ENCODE measurements around the gene SCD. TPM values are rescaled to one million over a fixed set of nuclear protein-coding genes. Genes with fewer than 3 reads are reported as not detected.

Gene SCD
- total RNA-seq, 1 donor from 2014 or later: 298 TPM

DNA sequence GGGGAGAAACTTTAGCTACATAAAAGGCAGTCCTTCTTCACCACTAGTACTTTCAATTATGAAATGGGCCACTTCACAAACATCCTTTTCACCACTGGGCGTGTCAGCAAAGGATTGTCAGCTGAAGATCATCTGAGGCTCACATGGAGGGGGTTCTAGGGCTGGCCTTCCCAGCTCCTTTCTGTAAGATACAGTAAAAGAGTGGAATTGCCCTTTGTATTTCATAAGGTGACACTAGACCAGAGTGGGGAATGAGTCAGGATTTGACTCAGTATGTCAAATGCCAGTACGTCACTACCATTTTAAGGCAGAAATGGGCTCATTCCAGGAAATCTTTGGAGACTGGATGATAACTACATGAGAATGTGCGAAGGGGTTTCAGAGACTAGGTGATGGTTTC is 39.3 kb upstream of the SCD start:
- TF ChIP-seq, protein P1, sequence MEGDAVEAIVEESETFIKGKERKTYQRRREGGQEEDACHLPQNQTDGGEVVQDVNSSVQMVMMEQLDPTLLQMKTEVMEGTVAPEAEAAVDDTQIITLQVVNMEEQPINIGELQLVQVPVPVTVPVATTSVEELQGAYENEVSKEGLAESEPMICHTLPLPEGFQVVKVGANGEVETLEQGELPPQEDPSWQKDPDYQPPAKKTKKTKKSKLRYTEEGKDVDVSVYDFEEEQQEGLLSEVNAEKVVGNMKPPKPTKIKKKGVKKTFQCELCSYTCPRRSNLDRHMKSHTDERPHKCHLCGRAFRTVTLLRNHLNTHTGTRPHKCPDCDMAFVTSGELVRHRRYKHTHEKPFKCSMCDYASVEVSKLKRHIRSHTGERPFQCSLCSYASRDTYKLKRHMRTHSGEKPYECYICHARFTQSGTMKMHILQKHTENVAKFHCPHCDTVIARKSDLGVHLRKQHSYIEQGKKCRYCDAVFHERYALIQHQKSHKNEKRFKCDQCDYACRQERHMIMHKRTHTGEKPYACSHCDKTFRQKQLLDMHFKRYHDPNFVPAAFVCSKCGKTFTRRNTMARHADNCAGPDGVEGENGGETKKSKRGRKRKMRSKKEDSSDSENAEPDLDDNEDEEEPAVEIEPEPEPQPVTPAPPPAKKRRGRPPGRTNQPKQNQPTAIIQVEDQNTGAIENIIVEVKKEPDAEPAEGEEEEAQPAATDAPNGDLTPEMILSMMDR (IDR thresholded peaks at IDR 0.05; ENCODE audit: insufficient read depth, low read length, severe bottlenecking): no peak
- no peak for FAIRE-seq
- Histone ChIP-seq H3K4me3 (ENCODE audit: low read depth, low read length) (no peak overlapping the region), H3K36me3 (ENCODE audit: control insufficient read depth, insufficient read depth, low read length) (no peaks in the 10 kb centered on the region), H3K27me3 (ENCODE audit: control insufficient read depth, insufficient read depth, low read length) (peaks cover 1% of the 10 kb centered on the region)
- peak; percentile 51 for DNase-seq (ENCODE audit: low read depth)

DNA sequence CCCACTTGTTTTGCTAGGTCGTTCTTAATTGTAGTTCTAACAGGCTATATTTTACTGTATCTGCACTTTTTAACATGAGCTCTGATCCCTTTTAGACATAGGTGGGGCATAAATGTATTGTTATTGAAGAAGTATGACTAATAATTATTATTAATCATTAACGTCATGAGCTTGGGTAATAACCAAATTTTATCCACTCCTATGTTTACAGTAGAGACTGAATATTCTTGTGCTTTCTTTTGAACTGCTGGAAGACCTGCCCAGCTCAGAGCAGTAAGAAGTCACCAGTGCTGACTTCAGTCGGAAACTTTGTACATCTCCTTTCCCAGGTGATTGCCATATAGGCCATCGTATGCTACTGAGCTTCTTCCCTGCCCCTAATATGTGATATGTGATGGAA is 35.7 kb upstream of the SCD start:
- H3K36me3 ChIP-seq (ENCODE audit: control insufficient read depth, insufficient read depth, low read length): no peaks in the 10 kb centered on the region
- peaks cover 2% of the 10 kb centered on the region for H3K27me3 ChIP-seq (ENCODE audit: control insufficient read depth, insufficient read depth, low read length)
- TF ChIP-seq, protein P1 (IDR thresholded peaks at IDR 0.05; ENCODE audit: insufficient read depth, low read length, severe bottlenecking): no peak
- DNase-seq (ENCODE audit: low read depth): peak; percentile 71
- no peak for FAIRE-seq
- H3K4me3 ChIP-seq (ENCODE audit: low read depth, low read length): no peak overlapping the region

DNA sequence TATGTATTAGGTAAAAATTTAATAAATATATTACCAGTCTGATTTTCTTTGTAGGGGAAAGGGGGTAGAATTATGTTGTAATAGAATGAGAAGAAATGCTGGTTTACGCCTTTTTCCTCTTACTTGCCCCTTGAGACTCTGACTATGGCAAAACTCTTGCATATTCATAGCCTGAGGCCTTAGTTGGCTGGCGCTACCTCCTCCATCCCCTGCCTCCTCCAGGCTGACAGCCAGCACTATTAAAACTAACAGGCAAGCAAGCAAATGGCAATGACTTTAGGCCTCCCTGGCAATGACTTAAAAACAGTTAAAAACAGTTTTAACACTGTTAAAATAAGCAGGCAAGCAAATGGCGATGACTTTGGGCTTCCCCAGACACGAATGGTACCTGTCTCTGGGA is 31.4 kb upstream of the SCD start:
- FAIRE-seq: no peak
- DNase-seq (ENCODE audit: low read depth): no peak
- Histone ChIP-seq H3K36me3 (ENCODE audit: control insufficient read depth, insufficient read depth, low read length) (no peaks in the 10 kb centered on the region), H3K27me3 (ENCODE audit: control insufficient read depth, insufficient read depth, low read length) (peaks cover 2% of the 10 kb centered on the region), H3K4me3 (ENCODE audit: low read depth, low read length) (no peak overlapping the region)
- TF ChIP-seq, protein P1 (IDR thresholded peaks at IDR 0.05; ENCODE audit: insufficient read depth, low read length, severe bottlenecking): no peak

DNA sequence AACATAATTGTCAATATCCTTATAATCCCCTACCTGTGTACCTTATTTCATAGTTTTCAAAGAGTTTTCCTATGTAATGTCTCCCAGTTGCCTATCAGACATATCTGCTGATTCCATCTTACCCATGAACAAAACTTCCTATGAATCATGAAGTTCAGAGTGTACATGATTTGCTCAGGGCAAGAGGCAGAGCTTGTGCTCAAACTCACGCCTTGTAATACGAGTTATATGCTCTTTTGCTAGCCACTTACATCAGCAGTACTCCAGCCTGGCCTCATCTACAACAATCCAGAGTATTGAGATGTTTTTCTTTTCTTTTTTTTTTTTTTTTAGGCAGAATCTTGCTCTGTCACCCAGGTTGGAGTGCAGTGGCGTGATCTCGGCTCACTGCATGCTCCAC is 28.8 kb upstream of the SCD start:
- Histone ChIP-seq H3K36me3 (ENCODE audit: control insufficient read depth, insufficient read depth, low read length) (no peaks in the 10 kb centered on the region), H3K27me3 (ENCODE audit: control insufficient read depth, insufficient read depth, low read length) (peaks cover 2% of the 10 kb centered on the region), H3K4me3 (ENCODE audit: low read depth, low read length) (no peak overlapping the region)
- TF ChIP-seq, protein P1 (IDR thresholded peaks at IDR 0.05; ENCODE audit: insufficient read depth, low read length, severe bottlenecking): no peak
- DNase-seq (ENCODE audit: low read depth) (peak; percentile 39), FAIRE-seq (no peak)

- no peak for FAIRE-seq
- DNase-seq (ENCODE audit: low read depth): no peak
- Histone ChIP-seq H3K36me3 (ENCODE audit: control insufficient read depth, insufficient read depth, low read length) (no peaks in the 10 kb centered on the region), H3K27me3 (ENCODE audit: control insufficient read depth, insufficient read depth, low read length) (peaks cover 2% of the 10 kb centered on the region), H3K4me3 (ENCODE audit: low read depth, low read length) (no peak overlapping the region)
- TF ChIP-seq, protein P1 (IDR thresholded peaks at IDR 0.05; ENCODE audit: insufficient read depth, low read length, severe bottlenecking): no peak
Observed at GRCh38 chr10:100319707-100320402, 27.2 kb upstream of the SCD start.

GRCh38 chr10:100325158-100325557 is 21.9 kb upstream of the SCD start:
- no peak for FAIRE-seq
- TF ChIP-seq, protein P1 (IDR thresholded peaks at IDR 0.05; ENCODE audit: insufficient read depth, low read length, severe bottlenecking): no peak
- Histone ChIP-seq H3K27me3 (ENCODE audit: control insufficient read depth, insufficient read depth, low read length) (peaks cover 5% of the 10 kb centered on the region), H3K4me3 (ENCODE audit: low read depth, low read length) (no peak overlapping the region), H3K36me3 (ENCODE audit: control insufficient read depth, insufficient read depth, low read length) (no peaks in the 10 kb centered on the region)
- no peak for DNase-seq (ENCODE audit: low read depth)
